Upper lobe of right lung (tissue), 1 donor: Measurements from ENCODE around the gene MYORG. TPM values are rescaled to one million over a fixed set of nuclear protein-coding genes. Genes with fewer than 3 reads are reported as not detected.
A peak's percentile ranks its signal among the peaks of the same experiment; 100 is the strongest.

Experiments used
- ATAC-seq: fragments of 200-7000 bp; cut with Tn5 transposase; one replicate; pipeline ENCODE4 v1.9.1; 2020; ENCODE audit warnings: mild to moderate bottlenecking, moderate library complexity
- DNase-seq: peaks from one replicate; pipeline ENCODE4 v3.0.0-alpha.2; 2020
- H3K27ac ChIP-seq: fragments of 200-600 bp; one replicate; pipeline ENCODE4 v1.8.0; 2022
- H3K27me3 ChIP-seq: fragments of 200-600 bp; one replicate; pipeline ENCODE4 v1.8.0; 2022; ENCODE audit warnings: mild to moderate bottlenecking
- H3K36me3 ChIP-seq: fragments of 200-600 bp; one replicate; pipeline ENCODE4 v1.8.0; 2022
- H3K4me1 ChIP-seq: fragments of 200-600 bp; one replicate; pipeline ENCODE4 v1.8.0; 2022
- H3K4me3 ChIP-seq: fragments of 200-600 bp; one replicate; pipeline ENCODE4 v1.8.0; 2022; ENCODE audit warnings: mild to moderate bottlenecking
- H3K9me3 ChIP-seq: fragments of 200-600 bp; one replicate; pipeline ENCODE4 v1.8.0; 2022
- intact Hi-C: fragments of 100-400 bp; cut with DNase I; formaldehyde crosslinking; loops from one replicate; pipeline ENCODE4 v1.11.0; 2022
- long read RNA-seq: library from polyadenylated mRNA; unstranded; transcript quantifications from one replicate; pipeline ENCODE4 v2.0.0, GENCODE V29; 2021
- total RNA-seq: library from RNA; stranded (reverse); fragmentation: NEBNext Ultra II Directional; extraction: Animal tissue kit (Norgen Biotek cat#: 25700); gene quantifications from one replicate; pipeline ENCODE4 v1.2.1, GENCODE V29; 2021
- TF ChIP-seq, protein P1 (sequence below): fragments of 200-600 bp; IDR thresholded peaks from one replicate; pipeline ENCODE4 v1.8.0; 2022; ENCODE audit warnings: antibody characterized with exemption
- donor health status: DM: no; HTN: yes; CAD: no; lungs with severe emphysema.

The MYORG gene
- total RNA-seq = 6.9 TPM
- long read RNA-seq, full-length matches to known transcripts = 8 of 20 reads
- long read RNA-seq, partial matches to known transcripts = 0 of 20 reads
- long read RNA-seq, other reads (novel, unspliced or antisense) = 12 of 20 reads

DNA sequence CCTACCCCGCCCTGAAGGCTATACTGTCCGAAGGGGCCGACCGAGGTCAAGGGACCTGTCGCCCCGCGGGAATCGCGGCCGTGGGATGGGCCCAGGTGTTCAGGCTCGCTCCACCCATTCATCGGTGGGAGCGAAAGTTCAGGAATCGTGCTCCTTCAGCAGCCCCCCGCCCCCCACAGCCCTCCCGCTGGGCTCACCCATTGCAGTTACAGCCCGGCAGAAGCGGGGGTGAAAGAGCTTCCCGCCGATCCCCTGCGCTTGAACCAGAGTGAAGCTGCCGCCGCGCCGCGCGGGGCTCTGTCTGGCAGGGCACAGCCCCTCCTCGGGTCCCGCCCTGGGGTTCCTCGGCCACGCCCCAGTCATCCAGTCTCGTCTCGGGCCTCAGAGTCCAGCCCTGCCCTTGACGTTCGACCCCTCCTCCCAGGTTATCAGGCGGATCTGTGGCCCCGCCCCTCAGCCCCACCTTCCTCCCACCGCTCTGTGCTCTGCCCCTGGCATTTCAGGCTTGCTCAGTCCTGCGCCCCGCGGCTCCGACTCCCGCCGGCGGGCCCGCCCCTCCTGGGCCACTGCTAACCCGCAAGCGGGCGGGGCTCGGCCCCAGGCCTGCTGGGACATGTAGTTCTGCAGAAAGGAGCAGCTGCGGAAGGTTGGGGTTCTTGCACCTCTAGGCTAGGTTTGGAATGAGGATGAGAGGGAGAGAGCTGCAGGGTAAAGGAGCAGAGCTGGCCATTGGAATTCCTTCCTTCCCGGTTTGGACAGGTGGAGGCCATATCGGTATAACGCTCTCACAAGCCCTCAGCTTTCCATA, at the start of gene MYORG:
MYORG (minus strand) TSS at position 303 of the 808 bp plus-strand sequence. CDS start 3,955 bp downstream, outside the sequence.
- DNase-seq (peak; percentile 99), ATAC-seq (peak; percentile 91)
- H3K36me3 ChIP-seq = no peaks in the 10 kb centered on the region
- intact Hi-C loops = no loop called here
- H3K27ac ChIP-seq = peak within 1 kb of the TSS; percentile 68
- peak within 1 kb of the TSS; percentile 79 for H3K4me3 ChIP-seq
- H3K4me1 ChIP-seq = peaks cover 22% of the 10 kb centered on the region
- H3K9me3 ChIP-seq = no peaks in the 10 kb centered on the region
- TF ChIP-seq, protein P1, sequence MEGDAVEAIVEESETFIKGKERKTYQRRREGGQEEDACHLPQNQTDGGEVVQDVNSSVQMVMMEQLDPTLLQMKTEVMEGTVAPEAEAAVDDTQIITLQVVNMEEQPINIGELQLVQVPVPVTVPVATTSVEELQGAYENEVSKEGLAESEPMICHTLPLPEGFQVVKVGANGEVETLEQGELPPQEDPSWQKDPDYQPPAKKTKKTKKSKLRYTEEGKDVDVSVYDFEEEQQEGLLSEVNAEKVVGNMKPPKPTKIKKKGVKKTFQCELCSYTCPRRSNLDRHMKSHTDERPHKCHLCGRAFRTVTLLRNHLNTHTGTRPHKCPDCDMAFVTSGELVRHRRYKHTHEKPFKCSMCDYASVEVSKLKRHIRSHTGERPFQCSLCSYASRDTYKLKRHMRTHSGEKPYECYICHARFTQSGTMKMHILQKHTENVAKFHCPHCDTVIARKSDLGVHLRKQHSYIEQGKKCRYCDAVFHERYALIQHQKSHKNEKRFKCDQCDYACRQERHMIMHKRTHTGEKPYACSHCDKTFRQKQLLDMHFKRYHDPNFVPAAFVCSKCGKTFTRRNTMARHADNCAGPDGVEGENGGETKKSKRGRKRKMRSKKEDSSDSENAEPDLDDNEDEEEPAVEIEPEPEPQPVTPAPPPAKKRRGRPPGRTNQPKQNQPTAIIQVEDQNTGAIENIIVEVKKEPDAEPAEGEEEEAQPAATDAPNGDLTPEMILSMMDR = no peak
- H3K27me3 ChIP-seq = peaks cover 5% of the 10 kb centered on the region

DNA sequence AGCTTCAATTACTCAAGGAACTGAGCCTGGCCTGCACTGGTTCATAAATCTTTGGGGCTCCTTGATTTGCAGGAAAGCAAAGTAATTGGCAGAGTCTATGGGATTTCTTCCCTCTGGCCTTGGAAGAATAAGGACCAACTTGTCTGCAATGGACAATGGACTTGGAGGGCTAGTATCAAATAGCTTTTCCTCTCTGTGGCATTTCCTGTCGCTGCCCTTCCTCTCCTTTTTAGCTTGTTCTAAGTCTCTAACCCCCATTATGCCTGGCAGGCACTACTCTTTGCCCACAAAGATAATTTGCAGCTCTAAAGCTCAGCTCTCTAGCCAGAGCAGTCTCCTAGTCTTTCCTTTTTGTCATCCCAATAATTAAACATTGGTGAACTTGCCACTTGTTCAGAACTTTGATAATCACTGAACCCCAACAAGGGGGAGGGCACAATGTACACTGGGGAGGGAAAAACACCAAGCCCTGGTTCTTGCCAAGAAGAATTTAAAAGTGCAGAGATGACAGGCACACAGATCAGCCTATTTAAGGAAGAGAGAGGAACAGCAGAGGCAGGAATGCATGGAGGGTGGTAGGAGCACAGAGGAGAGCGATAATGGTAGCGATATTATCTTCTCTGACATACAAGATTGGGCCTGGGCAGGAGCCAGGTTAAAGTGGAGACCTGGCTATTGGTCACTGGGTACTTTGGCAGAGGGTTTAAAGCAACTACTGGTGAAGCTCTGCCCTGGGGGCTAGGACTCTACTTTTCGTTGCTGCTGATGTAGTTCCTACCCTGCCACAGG, 43.2 kb upstream of the MYORG start:
- H3K36me3 ChIP-seq = no peaks in the 10 kb centered on the region
- no peaks in the 10 kb centered on the region for H3K9me3 ChIP-seq
- TF ChIP-seq, protein P1 = no peak
- H3K4me1 ChIP-seq = no peaks in the 10 kb centered on the region
- no peaks in the 10 kb centered on the region for H3K27me3 ChIP-seq
- H3K27ac ChIP-seq = no peak overlapping the region
- no peak for ATAC-seq
- intact Hi-C loops = loop anchor here (10.0 kb wide), 1 partner anchor 85 kb away; no protein-coding TSS in a partner anchor
- H3K4me3 ChIP-seq = no peak overlapping the region
- DNase-seq = no peak

DNA sequence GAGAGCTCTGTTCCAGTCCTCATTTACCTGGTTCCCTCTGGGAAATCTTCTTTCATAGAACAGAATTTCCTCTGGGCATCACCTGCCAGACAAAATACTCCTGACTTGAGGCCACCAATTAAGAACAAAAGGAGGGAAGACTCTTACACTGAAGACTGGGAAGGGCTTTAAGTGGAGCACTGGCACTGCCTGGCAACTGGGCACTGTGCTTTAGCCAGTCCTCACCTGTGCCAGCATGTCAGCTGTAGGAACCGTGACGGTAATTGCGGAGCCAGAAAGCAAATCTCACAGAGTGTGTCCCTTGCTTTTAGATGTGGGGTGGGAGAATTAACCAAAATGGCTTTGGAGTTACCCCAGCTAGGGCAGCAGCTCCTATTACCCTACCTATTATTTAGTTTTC, 41.0 kb upstream of the MYORG start:
- no peak overlapping the region for H3K4me3 ChIP-seq
- intact Hi-C loops = loop anchor here (10.0 kb wide), 1 partner anchor 87 kb away; no protein-coding TSS in a partner anchor
- ATAC-seq = no peak

DNA sequence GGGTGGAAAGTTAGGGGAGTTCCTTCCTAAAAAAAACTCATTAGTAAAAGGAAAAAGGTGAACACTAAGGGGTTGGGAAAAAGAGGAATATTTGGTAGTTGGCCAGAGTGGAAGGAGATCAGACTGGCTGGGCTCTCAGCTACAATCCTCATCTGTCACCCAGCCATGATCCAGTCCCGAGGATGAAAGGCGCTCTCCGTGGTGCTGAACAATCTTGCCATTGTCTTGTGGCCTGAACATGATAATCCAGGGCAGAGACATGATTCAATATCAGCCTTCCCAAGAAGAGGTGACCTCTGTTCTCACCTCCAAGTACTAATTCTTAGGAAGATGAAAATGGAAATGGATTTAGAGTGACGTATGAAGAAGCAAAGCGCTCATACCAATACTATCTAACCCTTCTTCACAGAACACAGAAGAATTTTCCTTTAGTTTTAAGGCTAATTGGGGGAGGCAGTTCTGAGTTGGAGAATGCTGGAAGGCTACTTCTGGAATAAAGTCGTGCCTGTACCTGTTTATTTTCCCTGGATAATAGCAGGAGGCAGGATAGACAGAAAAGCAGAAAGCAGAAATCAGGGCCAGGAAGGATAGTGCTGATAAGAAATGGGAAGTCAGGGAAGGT, 36.6 kb upstream of the MYORG start:
- DNase-seq = no peak
- no peaks in the 10 kb centered on the region for H3K27me3 ChIP-seq
- intact Hi-C loops = loop anchor here (10.0 kb wide), 1 partner anchor 91 kb away; no protein-coding TSS in a partner anchor
- TF ChIP-seq, protein P1 = no peak
- H3K27ac ChIP-seq = no peak overlapping the region
- no peaks in the 10 kb centered on the region for H3K9me3 ChIP-seq
- H3K4me3 ChIP-seq = no peak overlapping the region
- H3K36me3 ChIP-seq = no peaks in the 10 kb centered on the region
- no peaks in the 10 kb centered on the region for H3K4me1 ChIP-seq
- ATAC-seq = peak; percentile 45

More for the DNA sequence above, 41.0 kb upstream of the MYORG start:
- no peaks in the 10 kb centered on the region for H3K4me1 ChIP-seq
- H3K36me3 ChIP-seq = no peaks in the 10 kb centered on the region
- DNase-seq = no peak
- no peaks in the 10 kb centered on the region for H3K9me3 ChIP-seq
- no peaks in the 10 kb centered on the region for H3K27me3 ChIP-seq
- H3K27ac ChIP-seq = no peak overlapping the region
- TF ChIP-seq, protein P1 = no peak

DNA sequence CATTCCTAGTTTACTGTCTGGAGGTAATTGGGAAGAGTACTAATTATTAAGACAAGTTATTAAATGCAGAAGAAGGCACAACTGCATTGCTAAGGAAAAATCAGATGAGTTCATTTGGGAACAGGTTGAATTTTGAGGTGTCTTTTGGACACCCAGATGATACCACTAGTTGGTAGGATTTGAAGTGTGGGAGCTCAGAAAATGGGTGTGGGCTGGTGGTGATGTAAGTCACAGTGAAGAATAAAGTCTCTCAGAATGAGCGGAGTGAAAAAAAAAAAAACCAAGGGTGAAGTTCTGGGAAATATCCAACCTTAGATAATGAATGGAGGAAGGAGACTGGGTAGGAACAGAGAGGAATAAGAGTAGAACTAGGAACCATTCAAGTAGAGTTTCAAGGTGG, 35.6 kb upstream of the MYORG start:
- intact Hi-C loops = loop anchor here (10.0 kb wide), 1 partner anchor 92 kb away; no protein-coding TSS in a partner anchor
- H3K4me3 ChIP-seq = no peak overlapping the region
- TF ChIP-seq, protein P1 = no peak
- no peaks in the 10 kb centered on the region for H3K4me1 ChIP-seq
- no peaks in the 10 kb centered on the region for H3K36me3 ChIP-seq
- H3K27ac ChIP-seq = no peak overlapping the region
- no peaks in the 10 kb centered on the region for H3K9me3 ChIP-seq
- DNase-seq (no peak), ATAC-seq (no peak)
- no peaks in the 10 kb centered on the region for H3K27me3 ChIP-seq
